Kasumi-1 (cell line): ENCODE measurements around the gene CCDC197.
A peak's percentile ranks its signal among the peaks of the same experiment; 100 is the strongest.

Source experiments
- DNase-seq, 2 experiments: peaks; one replicate each; lab custom pipeline; 2025; lab: John Stamatoyannopoulos, UW

Gene CCDC197

DNA sequence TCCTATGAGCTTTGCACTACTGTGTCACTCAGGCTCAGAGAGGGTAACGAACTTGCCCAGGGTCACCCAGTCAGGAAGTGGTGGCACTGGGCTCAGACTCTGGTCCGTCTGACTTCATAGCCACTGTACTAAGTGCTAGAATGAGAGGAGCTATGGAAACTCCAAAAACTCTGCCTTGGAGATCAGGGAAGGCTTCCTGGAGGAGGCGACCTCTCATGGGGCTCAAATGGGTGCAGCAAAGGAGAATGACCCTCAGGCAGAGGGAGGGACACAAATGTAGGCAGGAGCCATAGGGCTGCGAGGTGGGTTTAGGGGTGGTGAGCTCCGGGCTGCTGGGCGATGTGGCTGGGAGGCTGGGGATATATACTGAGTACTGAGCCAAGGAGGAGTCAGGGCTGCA lies 3.2 kb downstream of the CCDC197 start:
- no peak for DNase-seq

DNA sequence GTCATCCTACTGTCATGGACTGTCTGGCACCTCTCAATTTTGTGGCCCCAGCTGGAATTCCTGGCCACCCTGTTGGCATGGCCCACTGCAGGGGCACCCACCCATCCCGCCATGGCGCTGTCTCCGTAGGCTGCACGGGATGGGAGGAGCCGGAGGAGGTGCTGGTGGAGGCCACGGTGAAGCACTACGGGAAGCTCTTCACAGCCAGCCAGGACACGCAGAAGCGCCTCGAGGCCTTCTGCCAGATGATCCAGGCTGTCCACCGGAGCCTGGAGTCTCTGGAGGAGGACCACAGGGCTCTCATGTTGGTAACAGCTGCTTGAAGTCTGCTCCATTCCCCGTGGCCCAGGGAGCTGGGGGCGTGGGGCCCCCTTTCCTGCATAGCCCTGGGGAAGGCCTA lies 3.9 kb downstream of the CCDC197 start:
- DNase-seq = no peak

DNA sequence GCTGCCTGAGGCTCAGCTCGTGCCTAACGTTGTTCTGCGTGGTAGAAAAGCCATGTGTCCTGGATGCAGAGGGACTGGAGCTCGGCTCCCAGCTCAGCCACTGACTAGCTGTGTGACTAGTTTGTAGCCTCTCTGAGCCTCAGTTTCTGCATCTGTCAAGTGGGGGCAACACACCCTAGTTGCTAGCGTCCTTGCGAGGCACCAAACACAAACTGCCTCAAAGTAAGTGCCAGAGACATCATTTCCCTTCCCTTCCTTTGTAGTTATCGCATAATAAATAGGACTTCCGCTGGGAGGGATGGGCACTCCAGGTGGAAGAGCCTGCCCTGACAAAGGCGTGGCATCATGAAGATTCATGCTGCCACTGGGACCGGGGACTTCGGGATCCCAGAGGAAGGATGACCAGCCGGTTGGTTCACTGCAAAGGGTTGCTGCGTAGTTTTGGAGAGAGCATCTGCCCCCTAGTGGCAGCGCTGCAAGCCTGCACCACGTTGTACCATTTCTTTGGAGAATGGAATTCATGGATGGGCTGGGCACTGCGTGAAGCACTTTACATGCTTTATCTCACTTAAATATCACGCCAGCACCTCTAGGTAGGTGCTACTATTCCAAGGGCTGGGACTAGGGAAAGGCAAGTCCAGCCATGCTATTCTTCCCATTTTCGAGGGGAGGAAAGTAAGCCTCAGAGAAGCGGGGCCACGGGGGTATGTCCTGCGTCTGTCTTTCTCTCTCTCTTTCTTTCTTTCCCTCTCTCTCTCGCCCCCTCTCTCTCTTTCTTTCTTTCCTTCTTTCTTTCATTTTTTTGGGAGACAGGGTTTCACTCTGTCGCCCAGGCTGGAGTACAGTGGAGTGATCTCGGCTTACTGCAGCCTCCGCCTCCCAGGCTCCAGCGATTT lies 4.6 kb downstream of the CCDC197 start:
- DNase-seq = peak; percentile 59 to 65

DNA sequence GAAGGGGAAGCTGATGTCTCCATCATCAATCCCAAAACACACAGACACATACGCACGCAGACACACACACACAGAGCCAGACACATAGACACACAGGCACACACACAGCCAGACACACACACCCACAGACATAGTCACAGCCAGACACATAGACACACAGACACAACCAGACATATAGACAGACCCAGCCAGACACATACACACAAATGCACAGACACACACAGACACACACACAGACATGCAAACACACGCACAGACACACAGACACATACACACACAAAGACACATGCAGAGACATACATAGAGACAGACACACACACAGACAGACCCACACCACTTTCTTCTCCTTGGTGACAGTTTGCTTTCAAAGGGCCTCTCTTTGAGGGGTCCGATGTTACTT lies 6.3 kb downstream of the CCDC197 start:
- no peak for DNase-seq

DNA sequence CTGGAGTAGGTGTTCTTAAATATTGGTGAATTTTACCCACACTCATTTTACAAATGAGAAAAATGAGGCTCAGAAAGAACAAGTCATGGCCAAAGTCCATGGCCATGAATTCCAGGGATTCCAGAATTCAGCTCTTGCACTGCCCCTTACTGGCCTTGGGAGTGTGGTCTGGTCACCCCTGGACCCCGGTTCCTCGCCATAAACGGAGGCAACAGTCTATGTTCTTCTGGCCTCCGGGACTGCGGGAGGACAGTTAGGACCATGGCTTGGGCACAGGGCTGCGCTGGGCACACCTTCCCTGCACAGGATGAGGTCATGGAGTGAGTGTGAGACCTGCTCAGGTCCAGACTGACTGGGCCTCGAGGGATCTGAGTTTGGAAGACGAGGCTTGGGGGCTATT lies 6.9 kb downstream of the CCDC197 start:
- no peak for DNase-seq

DNA sequence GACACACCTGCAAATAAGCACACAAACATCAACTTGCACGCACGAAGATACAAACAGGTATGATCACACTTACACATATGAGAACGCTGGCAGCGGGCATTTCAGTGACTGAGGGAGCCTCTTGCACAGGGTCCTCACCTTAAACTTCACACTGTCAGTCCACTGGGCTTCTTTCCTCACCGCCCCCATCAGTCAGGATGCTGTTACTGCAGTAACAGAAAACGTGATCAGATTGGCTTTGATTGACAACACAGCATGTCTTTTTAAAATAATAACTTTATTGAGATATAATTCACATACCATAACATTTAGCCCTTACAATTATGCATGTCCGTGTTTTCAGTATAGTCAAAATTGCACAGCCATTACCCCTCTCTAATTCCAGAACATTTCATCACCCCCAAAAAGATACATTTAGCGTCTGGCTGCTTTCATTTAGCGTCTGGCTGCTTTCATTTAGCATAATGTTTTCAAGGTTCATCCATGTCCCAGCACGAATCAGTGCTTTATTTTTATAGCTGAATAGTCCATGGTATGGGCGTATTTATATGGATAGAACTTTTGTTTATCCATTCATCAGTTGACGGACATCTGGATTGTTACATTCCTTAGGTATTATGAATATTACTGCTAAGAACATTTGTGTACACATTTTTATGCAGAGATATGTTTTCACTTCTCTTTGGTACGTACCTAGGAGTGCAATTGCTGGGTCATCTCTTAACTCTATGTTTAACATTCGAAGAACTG lies 8.4 kb downstream of the CCDC197 start:
- DNase-seq = peak; percentile 40

DNA sequence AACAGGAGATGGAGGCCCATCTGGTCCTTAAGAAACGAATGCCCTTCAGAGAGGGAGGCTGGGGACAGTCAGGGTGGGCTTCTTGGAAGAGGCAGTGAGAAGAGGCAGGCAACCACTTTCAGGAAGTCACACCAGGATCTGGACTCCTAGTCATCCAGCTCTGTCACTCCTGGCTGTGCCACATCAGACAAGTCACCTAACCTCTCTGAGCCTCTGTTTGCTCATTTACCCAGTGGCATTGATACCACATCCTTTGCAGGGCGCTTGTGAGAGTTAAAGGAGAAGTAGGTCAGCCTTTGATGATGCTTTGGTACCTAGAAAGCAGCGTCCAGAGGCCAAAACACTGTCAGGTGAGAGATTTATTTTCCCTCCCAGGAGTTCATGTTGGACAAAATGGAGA lies 11.1 kb downstream of the CCDC197 start:
- no peak for DNase-seq

DNA sequence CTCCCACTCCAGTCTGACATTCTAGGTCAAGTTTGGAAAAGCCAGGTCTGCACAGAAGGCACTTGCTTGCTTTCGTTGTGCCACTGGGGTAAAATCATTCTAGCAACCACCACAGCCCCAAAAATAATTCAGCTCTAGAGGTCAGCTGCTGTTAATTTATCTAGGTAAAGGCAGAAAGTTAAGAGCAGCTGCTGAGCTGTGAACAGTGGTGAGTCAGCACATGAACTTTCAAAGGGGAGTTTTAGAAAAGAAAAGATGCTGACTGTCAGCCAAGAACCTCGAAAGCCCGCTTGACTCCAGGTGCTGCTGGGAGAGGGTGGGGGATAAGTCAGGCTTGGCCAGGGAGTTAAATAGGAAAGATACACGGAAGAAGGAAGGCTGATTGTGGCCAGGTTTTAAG lies 12.7 kb downstream of the CCDC197 start:
- no peak for DNase-seq

DNA sequence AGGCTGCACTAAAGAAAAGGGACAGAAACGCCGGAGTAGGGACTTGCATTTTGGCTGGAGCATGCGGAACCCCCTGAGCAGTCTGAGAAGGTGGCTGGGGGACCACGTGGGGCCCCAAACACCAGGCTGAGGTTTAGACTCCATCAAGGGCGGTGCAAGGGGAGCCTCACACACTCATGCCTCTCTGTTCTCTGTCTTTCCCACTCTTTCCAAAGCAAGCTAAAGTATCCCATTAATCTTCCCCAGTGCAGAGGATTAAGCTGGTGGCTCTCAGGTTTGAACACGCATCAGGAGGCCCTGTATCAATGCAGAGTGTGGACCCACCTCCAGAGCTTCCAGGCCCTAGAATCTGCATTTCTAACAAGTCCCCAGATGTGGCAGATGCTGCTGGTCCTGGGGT lies 13.5 kb downstream of the CCDC197 start:
- DNase-seq = no peak

DNA sequence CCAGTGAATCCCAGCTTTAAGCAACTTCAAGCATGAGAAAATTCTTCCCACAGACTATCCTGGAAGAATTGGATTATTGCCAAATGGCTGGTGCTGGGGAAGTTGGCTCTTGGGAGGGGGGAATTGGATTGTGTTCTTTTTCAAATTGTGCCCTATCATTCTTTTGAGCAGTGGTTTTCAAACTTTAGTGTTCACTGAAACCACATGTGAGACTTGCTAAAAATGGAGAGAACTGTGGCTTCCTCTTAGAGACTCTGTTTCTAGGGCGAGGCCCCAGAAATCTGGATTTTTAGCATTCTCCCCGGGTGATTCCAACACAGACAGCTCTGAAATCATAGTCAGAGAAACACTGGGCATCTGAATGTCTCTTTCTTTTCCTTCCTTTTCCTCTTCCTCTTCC lies 14.7 kb downstream of the CCDC197 start:
- peak in 1 of 2 experiments; percentile 17 for DNase-seq

DNA sequence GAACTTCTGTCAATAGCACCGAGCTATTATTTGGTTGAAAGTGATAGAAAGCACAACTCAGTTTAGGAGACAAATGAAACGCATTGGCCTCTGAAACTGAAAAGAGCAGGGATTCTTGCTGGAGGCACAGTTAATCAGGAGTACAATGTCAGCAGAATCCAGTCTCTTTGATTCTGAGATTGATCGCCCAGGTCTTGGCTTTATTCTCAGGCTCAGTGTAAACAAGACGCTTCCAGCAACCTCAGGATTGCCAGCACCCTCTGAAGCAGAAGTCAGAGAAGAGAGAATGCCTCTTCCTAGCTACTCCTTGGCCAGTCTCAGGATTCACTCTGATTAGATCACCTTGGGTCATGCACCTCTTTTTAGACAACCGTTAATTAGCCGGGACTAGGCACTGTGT lies 17.3 kb downstream of the CCDC197 start:
- DNase-seq = no peak

DNA sequence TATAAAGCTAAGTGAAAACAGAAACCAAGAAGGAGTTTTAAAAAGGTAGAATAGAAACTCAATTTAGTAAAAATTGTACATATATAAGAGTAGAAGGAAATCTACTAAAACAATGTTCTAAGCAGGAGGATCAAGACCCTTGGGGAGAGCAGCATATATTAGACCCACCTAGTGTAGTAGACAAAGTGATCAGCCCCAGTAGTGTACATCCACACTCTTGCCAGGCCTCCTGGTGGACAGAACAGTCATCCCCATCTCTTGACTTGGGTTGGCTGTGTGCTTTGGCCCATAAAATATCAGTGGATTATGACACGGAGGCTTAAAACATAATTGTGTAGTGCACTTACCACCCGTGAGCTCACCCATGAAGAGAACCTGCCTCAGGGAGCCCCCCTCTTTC lies 18.1 kb downstream of the CCDC197 start:
- no peak for DNase-seq

DNA sequence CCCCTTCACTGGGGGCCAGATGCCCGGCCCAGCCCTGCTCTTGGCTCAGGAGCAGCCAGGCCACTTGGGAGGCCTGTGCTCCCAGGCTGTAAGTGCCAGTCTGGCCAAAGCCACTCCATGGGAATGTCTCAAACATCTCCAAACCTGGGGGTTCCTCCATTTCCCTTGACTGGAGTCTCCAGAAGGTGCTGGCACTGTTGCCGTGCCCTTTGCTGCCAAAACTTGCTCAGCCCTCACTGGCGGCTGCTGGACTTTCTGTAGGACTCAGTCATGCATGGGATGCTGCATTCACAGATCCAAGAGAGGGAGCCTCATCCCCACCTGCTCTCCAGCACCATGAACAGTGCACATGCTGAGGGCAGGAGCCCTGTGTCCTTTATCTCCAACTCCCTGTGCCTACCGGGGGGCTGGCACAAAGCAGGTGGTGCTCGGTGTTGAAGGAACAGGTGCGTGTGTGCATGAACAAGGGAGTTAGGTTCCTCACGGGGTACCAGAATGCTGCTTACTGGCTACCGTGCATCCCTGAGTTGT lies 19.4 kb downstream of the CCDC197 start:
- no peak for DNase-seq

DNA sequence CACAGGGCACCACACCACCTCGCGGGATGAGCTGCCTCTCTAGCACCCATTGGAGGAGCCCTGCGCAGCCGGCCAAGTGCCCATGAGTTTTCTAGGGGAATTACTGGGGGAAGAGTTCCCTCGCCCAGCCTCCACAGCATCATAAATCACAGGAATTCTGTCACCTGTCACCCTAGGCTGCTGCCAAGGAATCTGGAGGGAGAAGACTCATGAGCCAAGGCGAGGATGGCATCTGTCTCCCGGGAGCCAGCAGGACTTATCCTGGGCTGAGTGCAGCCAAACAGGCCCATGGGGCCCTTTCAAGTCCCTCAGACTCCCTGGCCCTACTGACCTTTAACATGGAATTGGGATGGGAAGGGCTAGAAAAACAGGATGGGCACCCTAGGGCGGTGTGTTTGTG lies 21.2 kb downstream of the CCDC197 start:
- no peak for DNase-seq

DNA sequence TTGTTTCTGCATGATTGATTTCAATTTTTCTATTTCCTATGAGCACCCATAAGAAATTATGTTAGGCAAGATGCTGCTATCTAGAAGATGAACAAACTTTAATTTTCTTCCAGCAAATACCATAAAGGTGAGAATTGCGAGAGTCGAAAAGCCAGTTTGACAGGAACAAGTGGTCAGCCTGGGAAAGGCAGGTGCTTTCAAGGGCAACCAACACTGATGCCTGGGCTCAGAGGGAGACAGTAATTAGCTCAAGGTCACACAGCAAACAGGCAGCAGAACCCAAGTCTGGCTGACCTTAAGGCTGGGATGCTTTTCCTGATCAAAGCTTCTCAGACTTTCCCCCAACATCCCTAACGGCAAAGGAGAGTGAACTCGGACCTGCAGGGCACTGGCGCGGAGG lies 22.2 kb downstream of the CCDC197 start:
- no peak for DNase-seq

DNA sequence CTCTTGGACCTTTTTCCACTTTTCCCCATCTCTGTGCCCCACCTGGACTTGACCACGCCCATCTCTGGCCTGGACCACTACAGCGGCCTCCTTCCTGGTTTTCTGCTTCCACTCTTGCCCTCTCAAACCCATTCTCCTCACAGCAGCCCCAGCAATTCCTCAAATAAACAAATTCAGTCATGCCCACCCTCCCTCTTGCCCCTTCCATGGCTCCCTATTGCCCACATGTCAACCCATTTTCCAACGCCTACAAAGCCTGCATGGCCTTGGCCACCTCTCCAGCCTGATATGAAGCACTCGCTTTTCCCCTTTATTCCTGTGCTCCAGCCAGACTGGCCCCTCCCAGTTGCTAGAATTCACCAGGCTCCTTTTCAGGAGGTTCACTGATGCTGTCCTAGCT lies 23.2 kb downstream of the CCDC197 start:
- no peak for DNase-seq

DNA sequence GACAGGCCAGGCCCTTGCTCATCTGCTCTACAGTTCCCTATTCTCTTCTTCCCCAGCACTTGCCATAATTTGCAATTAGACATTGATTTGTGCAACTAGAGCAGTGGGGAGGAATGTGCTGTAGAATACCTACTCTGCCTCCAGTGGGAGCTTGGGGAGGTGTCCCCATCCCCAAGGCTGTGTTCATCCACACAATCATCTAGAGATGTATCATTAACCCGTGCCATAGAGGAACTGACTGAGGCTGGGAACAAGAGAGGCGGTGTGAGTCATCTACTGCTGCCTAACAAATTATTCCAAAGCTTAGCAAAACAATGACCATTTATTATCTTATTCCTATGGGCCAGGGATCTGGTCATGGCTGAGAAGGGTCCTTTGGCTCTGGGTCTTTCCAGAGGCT lies 23.9 kb downstream of the CCDC197 start:
- peak in 1 of 2 experiments; percentile 19 for DNase-seq

DNA sequence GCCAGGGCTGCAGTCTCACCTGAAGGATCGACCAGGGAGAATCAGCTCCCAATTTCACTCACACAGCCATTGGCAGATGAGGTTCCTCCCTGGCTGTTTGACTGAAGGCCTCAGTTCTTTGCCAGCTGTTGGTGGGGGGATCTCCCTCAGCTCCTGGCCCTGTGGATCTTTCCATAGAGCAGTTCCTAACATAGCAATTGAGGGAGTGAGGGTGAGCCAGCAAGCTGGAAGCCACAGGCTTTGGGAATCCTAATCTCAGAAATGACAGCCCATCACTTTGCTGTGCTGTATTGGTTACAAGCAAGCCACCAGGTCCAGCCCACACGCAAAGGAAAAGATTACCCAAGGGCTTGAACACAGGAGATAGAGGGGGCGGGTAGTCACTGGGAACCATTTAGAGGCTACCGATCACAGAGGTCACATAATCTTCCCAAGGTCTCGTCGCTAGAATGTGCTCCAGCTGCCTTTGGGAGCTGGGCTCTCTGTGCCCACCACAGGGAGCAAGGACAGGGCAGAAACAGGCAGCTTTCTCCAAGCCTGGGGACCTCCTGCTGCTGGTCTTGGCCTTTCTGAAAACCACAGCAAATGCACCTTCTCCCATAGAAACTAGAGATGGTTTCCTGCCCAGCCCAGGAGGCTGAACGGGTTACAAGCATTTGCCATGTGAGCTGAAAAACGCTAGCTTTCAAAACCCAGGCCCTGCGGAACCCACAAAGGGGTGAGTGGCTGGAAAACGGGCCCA lies 24.5 kb downstream of the CCDC197 start:
- DNase-seq = no peak

DNA sequence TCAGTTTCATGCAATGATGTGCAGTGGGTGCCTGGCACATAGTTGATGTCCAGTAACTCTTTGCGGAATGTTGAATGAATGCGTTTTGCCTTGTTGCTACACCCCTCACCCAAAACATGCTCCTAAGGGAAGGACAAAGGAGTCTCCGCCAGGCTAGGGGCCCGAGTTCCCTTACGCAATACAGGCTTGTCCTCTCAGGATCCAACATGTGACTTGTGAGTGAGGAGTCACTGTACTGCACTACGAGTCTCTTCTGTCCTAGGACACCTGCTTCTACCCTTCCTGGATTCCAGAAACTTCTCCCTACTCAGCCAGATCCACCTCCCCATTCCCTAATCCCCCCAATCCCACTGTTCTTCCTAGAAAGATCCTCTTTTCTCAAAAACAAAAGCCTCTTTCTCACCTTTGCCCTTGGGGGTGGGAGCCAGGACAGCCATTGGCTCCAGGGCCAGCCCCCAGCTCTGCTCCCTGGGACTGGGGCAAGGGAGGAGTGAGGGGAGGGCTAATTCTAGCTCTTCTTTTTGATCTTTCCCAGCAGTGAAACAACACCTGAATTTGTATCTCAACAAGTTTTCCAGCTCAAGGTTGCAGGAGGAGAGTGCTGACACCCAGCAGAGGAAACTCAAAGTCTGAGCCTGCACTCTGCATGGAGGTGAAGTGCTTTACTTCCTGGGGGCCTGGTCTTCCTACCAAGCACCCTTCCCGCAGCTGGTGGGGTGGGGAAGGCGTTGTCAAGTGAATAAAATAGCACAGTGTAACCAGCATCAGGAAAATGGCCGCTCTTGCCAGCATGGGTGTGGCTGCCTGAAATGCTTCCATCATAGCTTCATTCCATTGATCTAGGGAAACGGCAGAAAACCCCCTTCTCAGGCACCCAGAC lies 25.7 kb downstream of the CCDC197 start:
- no peak for DNase-seq

DNA sequence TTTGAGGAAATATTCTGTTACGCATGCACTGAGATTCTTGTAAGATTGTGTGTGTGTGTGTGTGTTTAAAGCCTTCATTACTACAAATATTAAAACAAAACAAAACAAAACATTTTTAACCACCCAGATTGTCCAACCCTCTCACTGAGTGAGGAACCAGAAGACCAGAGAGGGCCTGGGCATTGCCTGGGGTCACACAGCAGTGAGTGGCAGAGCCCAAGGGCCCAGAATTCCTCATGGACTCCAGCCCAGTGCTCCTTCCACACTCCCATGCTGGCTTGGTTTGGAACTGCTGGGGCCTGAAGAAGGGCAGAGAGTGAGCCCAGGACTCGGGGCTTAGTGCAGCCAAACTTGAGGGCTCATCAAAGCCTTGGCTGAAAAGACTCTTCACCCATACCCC lies 27.4 kb downstream of the CCDC197 start:
- no peak for DNase-seq

DNA sequence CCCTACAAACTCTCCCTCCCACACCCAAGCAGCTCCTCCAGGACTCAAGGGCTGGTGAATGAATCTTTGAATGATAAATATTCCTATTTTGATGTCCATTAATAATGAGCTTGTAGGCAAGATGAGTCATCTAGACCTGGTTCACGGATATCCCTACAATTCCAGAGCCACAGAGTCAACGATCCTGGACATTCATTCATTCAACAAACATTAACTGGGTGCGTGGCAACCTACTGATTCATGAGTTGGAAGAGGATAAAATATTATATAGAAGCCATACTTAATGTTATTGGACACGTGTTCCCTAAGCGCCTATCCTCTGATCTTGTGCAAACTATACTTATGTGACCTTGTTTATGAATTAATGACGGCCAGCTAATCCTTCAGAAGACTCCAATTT lies 28.6 kb downstream of the CCDC197 start:
- no peak for DNase-seq
